HG02970 (cell line): Measurements from ENCODE around the gene EXOC1.

Source experiments
- ATAC-seq: cut with Tn5 transposase; IDR thresholded peaks from one replicate; pipeline ENCODE4 v1.9.1; 2021; ENCODE audit warnings: mild to moderate bottlenecking, moderate library complexity, moderate number of reproducible peaks; ENCODE audit not compliant: unreplicated experiment, low FRiP score

The EXOC1 gene

DNA sequence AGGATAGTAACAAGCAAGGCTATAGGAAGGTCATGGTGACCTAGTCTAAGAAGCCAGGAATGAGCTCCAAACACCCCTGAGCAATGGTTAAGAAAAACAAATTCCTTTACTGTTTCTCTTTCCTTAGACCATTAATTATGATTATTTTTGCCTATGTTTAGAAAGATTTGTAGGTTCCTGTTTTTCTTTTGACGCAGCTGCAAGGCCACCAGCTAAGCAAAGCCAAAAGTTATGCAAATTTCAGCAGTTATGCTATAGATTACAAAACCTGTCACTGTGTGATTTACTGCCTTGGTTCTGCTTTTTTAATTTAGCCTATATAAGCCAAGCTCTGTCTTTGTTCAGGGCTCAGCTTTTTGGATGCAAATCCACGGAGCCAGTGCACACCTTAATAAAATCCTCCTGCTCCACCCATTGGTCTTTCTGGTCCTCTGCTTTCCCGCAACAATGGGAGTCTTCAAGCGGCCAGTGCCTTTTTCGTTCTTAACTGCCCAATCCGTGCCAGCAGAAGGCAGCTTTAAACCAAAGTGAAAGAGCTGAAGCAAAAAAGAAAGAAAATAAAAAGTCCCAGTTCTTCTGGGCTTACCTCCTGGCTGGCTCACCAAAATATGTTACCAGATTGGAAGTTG, 93.9 kb downstream of the EXOC1 start:
- peak; percentile 25 for ATAC-seq

DNA sequence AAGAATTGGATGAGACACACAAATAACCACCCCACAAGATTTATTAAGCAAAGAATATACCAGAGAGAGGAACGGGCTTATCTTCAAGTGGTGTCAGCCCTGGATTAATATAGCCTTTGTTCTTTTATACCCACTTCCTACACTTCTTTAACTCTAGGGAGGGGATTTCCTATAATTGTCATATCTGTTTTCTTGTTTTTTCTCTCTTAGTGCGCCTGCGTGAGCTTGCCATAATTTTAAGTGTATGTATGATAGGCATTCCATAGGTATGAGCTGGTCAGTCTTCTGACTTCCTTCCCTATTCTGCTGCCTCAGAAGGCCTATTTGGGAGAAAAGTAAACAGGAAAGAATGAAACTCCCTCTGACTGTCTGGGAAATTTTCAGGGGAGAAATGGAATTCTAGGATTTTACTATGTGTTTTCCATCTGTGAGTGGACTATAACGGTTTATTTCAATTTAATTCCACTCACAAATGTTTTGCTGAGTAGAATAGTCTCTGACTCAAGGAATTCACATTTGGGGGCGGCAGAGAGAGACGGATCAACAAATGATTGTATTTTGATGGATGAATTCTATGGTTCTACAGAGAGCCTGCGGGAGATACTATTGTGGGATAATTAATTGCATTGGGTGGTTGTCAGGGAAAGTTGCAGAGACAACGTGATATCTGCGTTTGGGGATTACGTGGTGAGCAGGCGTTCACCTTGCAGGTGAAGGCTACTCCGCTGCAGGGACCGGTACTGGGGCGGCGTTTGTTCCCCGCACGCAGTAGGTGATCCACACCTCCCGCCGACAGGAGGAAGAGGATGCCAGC, 94.7 kb downstream of the EXOC1 start:
- peak; percentile 23 for ATAC-seq

DNA sequence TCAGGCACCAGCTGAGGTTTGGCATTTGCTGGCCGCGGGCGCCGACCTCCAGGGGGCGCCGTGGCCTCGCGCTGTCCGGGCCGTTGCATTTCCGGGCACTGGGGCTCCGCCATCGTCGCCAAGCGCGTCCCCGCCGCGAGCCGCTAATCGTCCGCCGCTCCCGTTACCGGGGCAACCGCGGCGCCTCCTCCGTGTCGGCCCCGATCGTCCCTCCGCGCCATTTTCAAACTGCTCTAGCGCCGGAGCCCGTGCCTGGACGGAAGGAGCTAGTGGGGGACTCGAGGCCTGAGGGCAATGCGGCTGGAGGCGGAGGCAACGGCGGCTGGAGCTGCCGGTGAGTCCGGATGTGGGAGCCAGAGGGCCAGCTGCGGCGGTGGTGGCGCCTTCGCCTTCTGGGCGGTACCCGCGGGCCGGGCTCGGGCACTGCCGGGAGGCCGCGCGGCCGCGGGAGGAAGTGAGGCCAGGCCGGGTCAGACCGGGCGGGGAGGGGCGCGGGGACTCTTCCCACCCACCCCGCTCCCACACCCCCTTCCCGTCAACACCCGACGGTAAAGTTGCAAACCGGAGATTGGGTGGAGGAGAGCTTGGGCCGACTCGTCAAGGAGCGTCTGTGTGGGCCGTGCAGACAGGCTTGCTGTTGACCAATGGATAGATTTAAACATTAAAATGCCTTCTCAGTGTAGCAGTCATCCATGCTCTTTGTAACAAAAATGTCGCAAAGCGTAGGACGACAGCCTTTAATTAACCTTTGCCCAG, 95.5 kb downstream of the EXOC1 start, which contains the start of gene CEP135:
Gene CEP135 (plus strand): TSS at position 220 of the 756 bp plus-strand sequence. CDS start 3,186 bp downstream, outside the sequence.
- ATAC-seq = peak; percentile 76

DNA sequence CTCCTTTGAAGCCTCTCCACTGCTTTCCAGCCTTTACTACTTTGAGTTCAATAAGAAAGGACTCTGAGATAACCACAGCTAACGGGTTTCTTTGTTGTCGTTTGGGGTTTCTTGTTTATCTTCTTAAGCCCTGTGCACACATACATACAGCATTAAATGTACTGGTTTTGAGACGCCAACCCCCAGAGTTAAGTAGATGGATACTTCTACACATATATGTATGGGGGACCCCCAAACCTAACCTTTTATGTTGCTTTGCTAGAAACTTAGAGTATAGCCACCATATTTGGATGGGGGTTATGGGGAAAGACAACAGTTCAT, 96.0 kb downstream of the EXOC1 start:
- no peak for ATAC-seq

DNA sequence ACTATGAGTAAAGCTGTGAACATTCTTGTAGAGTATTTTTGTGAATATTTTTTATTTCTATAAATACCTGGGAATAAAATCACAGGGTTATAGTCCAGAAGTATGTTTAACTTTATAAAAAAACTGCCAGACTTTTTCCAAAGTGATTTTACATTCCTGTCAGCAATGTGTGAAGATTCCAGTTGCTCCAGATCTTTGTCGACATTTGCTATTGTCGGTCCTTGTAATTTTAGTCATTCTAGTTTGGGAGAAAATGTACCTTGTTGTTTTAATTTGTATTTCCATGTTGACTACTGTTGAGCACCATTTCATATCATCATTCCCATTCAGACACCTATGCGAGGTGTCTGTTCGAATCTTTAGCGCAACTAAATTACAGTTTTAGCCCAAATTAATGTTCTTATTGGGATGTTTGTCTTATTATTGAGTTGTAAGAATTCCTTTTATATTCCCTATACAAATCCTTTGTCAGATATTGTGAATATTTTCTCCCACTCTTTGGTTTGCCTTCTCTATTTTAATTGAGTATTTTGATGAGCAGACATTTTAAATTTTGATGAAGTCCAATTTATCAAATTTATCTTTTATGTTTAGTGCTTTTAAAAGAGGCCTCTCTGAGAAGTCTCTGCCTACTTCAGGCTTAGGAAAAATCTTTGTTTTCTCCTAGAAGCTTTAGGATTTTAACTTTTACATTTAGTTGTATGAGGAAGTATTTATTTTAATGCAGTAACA, 97.9 kb downstream of the EXOC1 start:
- ATAC-seq = no peak
